ENCODE data around the gene ZSCAN23. TPM values are rescaled to one million over a fixed set of nuclear protein-coding genes. Genes with fewer than 3 reads are reported as not detected.

Gene ZSCAN23
- total and polyA plus RNA-seq, 2 donors: 3.5 to 15.5 TPM

Small RNA genes lying within 50 kb of the gene (small RNA-seq; reads per million reads assigned to genes)
- not detected for gene RNU2-45P

Other genes with a start within 250 kb of the ZSCAN23 start
- gene ZSCAN9, start 218.2 kb downstream of the ZSCAN23 start, total RNA-seq: 19.2 TPM
- 12.8 TPM for gene ZSCAN9, start 218.2 kb downstream of the ZSCAN23 start, polyA plus RNA-seq
- 7.3 TPM for gene ZKSCAN4, start 191.2 kb downstream of the ZSCAN23 start, total RNA-seq
- 4.0 TPM for gene ZKSCAN4, start 191.2 kb downstream of the ZSCAN23 start, polyA plus RNA-seq
- gene NKAPL, start 184.2 kb downstream of the ZSCAN23 start, total RNA-seq: 0.90 TPM
- 4.4 TPM for gene NKAPL, start 184.2 kb downstream of the ZSCAN23 start, polyA plus RNA-seq
- 35.1 TPM for gene ZSCAN26, start 176.3 kb downstream of the ZSCAN23 start, total RNA-seq
- gene ZSCAN26, start 176.3 kb downstream of the ZSCAN23 start, polyA plus RNA-seq: 15.5 TPM
- 8.7 TPM for gene PGBD1, start 161.9 kb downstream of the ZSCAN23 start, total RNA-seq
- 4.7 TPM for gene PGBD1, start 161.9 kb downstream of the ZSCAN23 start, polyA plus RNA-seq
- 21.5 TPM for gene ZSCAN31, start 107.3 kb downstream of the ZSCAN23 start, total RNA-seq
- gene ZSCAN31, start 107.3 kb downstream of the ZSCAN23 start, polyA plus RNA-seq: 10.1 TPM
- 7.5 TPM for gene ZKSCAN3, start 93.5 kb downstream of the ZSCAN23 start, total RNA-seq
- 3.1 TPM for gene ZKSCAN3, start 93.5 kb downstream of the ZSCAN23 start, polyA plus RNA-seq
- 14.4 TPM for gene ZSCAN12, start 43.7 kb downstream of the ZSCAN23 start, total RNA-seq
- 4.7 TPM for gene ZSCAN12, start 43.7 kb downstream of the ZSCAN23 start, polyA plus RNA-seq
- gene GPX6, start 72.3 kb upstream of the ZSCAN23 start, total RNA-seq: not detected
- gene GPX6, start 72.3 kb upstream of the ZSCAN23 start, polyA plus RNA-seq: not detected
- not detected for gene GPX5, start 82.4 kb upstream of the ZSCAN23 start, total RNA-seq
- gene GPX5, start 82.4 kb upstream of the ZSCAN23 start, polyA plus RNA-seq: not detected